Calu3 (cell line): ENCODE results near the gene SF3A2. TPM values are rescaled to one million over a fixed set of nuclear protein-coding genes. Genes with fewer than 3 reads are reported as not detected.
A peak's percentile ranks its signal among the peaks of the same experiment; 100 is the strongest.

ENCODE experiments used
- BruUV-seq: library from RNA; stranded (reverse); fragments of 400-500 nt; replicated peaks from 2 replicates; lab custom pipeline; 2021; lab: Mats Ljungman, UMichigan
- CTCF ChIA-PET: fragments of 300-600 bp; sonication (Branson Sonifier 250); formaldehyde crosslinking; loops from one replicate; lab custom pipeline; 2022; ENCODE audit warnings: antibody characterized with exemption; lab: Charles Lee
- DNase-seq: peaks from one replicate; pipeline ENCODE4 v3.0.0; 2022
- H3K27ac Mint-ChIP-seq: one replicate; pipeline ENCODE4 v1.8.0; 2022; ENCODE audit warnings: mixed read lengths; ENCODE audit not compliant: unreplicated experiment
- H3K27me3 Mint-ChIP-seq: one replicate; pipeline ENCODE4 v1.8.0; 2022; ENCODE audit warnings: mixed read lengths; ENCODE audit not compliant: unreplicated experiment
- H3K36me3 Mint-ChIP-seq: one replicate; pipeline ENCODE4 v1.8.0; 2022; ENCODE audit warnings: mild to moderate bottlenecking, moderate library complexity, mixed read lengths; ENCODE audit not compliant: insufficient read depth, unreplicated experiment
- H3K4me1 Mint-ChIP-seq: one replicate; pipeline ENCODE4 v1.8.0; 2022; ENCODE audit warnings: mild to moderate bottlenecking, low read depth, mixed read lengths; ENCODE audit not compliant: unreplicated experiment
- H3K4me3 Mint-ChIP-seq: one replicate; pipeline ENCODE4 v1.8.0; 2022; ENCODE audit warnings: mild to moderate bottlenecking, low read depth, moderate library complexity, mixed read lengths; ENCODE audit not compliant: unreplicated experiment
- H3K9me3 Mint-ChIP-seq: one replicate; pipeline ENCODE4 v1.8.0; 2022; ENCODE audit warnings: low read depth, mixed read lengths; ENCODE audit not compliant: unreplicated experiment
- intact Hi-C: fragments of 100-400 bp; cut with micrococcal nuclease; formaldehyde crosslinking; loops from one replicate; pipeline ENCODE4 v1.10.0; 2022; ENCODE audit not compliant: unreplicated experiment
- total RNA-seq: library from RNA; stranded (reverse); gene quantifications from 2 replicates; pipeline ENCODE4 v1.2.3, GENCODE V29; 2022
- TF ChIP-seq, protein P1 (sequence below): fragments of 200-600 bp; IDR thresholded peaks from one replicate; pipeline ENCODE4 v1.8.0; 2022; ENCODE audit warnings: antibody characterized with exemption; ENCODE audit not compliant: unreplicated experiment

SF3A2 gene
- total RNA-seq, 1 experiment from 2014 or later = 83.6 TPM

DNA sequence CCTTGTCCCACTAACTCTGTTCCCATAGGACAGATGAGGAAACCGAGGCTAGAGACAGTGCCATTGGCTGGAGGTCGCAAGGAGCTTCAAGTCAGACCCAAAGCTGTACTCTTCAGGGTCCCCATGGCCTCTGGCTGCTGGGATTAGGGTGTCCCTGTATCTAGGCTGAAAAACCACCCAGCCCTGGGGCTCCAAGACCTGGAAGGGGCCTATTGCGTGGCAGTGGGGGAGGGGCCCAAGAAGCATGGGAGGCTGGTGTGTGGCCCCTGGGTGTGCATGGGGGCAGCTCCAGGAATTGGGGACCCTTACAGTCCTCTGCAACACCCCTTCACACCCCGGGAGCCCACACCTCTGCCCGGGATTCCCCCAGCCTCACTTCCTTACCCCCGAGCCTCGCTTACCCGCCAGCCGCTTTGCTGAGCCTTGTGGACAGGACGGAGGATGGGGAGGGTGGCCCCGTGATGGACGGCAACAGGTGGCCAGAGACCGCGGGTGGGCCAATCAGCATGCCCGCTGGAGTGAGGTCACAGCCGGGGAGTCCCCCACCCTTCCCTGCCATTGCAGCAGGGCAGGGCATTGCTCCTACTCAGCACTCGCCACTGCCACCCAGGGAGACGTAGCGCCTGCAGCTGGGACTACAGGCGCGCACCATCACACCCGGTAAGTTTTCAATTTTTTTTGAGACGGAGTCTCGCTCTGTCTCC, 19.5 kb downstream of the SF3A2 start, which contains the start of gene JSRP1:
Gene JSRP1, minus strand, starts transcription at position 436 of the 704 bp plus-strand sequence. CDS start 1,103 bp downstream, outside the sequence.
- H3K36me3 Mint-ChIP-seq = peaks cover 6% of the 10 kb centered on the region
- TF ChIP-seq, protein P1, sequence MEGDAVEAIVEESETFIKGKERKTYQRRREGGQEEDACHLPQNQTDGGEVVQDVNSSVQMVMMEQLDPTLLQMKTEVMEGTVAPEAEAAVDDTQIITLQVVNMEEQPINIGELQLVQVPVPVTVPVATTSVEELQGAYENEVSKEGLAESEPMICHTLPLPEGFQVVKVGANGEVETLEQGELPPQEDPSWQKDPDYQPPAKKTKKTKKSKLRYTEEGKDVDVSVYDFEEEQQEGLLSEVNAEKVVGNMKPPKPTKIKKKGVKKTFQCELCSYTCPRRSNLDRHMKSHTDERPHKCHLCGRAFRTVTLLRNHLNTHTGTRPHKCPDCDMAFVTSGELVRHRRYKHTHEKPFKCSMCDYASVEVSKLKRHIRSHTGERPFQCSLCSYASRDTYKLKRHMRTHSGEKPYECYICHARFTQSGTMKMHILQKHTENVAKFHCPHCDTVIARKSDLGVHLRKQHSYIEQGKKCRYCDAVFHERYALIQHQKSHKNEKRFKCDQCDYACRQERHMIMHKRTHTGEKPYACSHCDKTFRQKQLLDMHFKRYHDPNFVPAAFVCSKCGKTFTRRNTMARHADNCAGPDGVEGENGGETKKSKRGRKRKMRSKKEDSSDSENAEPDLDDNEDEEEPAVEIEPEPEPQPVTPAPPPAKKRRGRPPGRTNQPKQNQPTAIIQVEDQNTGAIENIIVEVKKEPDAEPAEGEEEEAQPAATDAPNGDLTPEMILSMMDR = no peak
- H3K27me3 Mint-ChIP-seq = no peaks in the 10 kb centered on the region
- intact Hi-C loops = no loop called here
- CTCF ChIA-PET = no interaction called here
- no TSS peak for BruUV-seq
- no peak for DNase-seq
- no peaks in the 10 kb centered on the region for H3K9me3 Mint-ChIP-seq
- H3K4me1 Mint-ChIP-seq = no peaks in the 10 kb centered on the region
- no peak within 1 kb of the TSS for H3K4me3 Mint-ChIP-seq
- no peak within 1 kb of the TSS for H3K27ac Mint-ChIP-seq

DNA sequence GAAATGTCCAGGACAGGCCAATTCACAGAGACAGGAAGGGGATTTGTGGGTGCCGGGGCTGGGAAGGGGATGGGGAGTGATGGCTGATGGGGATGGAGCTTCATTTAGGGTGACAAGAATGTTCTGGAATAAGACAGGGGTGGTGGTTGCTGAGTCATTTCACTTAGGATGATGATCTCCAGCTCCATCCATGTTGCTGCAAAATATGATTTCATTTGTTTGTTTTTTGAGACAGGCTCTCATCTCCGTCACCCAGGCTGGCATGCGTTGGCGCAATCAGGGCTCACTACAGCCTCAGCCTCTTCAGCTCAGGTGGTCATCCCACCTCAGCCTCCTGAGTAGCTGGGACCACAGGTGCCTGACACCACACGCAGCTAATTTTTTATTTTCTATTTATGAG, 22.7 kb downstream of the SF3A2 start:
- Mint-ChIP-seq H3K27me3 (no peaks in the 10 kb centered on the region), H3K36me3 (no peaks in the 10 kb centered on the region), H3K27ac (no peak overlapping the region), H3K4me3 (no peak overlapping the region), H3K9me3 (no peaks in the 10 kb centered on the region), H3K4me1 (no peaks in the 10 kb centered on the region)
- intact Hi-C loops = no loop called here
- BruUV-seq = no TSS peak
- DNase-seq = no peak
- CTCF ChIA-PET = no interaction called here
- TF ChIP-seq, protein P1 = no peak

DNA sequence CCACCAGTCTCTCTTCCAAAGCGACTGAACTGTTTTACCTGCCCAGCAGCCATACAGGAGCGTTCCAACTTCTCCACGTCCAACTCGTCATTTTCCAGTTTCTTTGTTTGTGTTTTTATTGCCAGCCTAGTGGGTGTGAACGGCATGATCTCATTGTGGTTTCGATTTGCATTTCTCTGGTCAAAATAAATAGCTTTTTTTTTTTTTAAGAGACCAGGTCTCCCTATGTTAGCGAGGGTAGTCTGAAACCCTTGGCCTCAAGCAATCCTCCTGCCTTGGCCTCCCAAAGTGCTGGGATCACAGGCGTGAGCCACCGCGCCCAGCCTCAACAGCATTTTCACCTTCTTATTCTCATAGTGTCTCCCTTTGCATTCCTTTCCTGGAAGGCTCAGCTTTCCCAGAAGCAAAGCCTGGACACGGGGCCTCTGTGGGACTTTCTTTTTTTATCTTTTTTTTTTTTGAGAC, 23.7 kb downstream of the SF3A2 start:
- no peak overlapping the region for H3K27ac Mint-ChIP-seq
- CTCF ChIA-PET = no interaction called here
- intact Hi-C loops = no loop called here

DNA sequence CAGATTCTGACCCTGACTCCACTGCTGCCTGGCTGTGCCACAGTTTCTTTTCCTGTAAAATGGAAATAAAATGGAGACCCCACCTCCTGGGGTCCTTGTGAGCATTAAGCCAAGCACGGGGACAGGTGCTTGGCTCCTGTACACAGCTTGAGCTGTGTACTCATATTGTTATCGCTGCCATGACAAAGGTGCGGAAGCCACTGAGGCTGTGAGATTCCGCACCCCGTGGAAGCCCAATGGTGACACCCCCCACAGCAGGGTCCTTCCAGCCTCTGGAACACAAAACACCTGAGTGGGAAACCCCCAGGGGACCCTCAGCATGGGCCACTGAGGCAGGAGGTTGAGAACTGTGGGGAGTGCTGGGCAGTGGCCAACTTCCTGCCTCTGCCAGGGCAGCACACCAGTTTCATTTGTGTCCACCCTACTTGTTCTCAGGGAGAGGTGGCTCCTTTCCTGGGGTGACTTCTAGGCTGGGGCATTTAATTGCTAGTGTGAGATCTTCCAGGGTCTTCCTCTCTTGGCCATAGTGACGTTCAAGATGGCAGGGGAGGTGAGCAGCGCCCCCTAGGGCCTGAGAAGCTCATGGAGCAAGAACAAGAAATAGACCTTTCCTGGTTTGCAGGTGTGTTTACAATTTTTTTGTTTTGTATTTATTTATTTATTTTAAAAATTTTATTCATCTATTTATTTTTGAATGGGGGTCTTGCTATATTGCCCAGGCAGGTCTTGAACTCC, 25.0 kb downstream of the SF3A2 start:
- H3K27ac Mint-ChIP-seq = no peak overlapping the region
- intact Hi-C loops = no loop called here
- H3K4me1 Mint-ChIP-seq = peaks cover 3% of the 10 kb centered on the region
- no TSS peak for BruUV-seq
- H3K36me3 Mint-ChIP-seq = peaks cover 4% of the 10 kb centered on the region
- CTCF ChIA-PET = interaction anchor here (0.6 to 1.4 kb wide), 2 partner anchors 11 to 26 kb away, joined by 3 to 4 read pairs; no protein-coding TSS in a partner anchor
- DNase-seq = no peak
- no peak overlapping the region for H3K4me3 Mint-ChIP-seq
- no peaks in the 10 kb centered on the region for H3K27me3 Mint-ChIP-seq
- H3K9me3 Mint-ChIP-seq = no peaks in the 10 kb centered on the region
- TF ChIP-seq, protein P1 = peak; percentile 53

More for the DNA sequence above, 23.7 kb downstream of the SF3A2 start:
- Mint-ChIP-seq H3K4me1 (no peaks in the 10 kb centered on the region), H3K36me3 (no peaks in the 10 kb centered on the region), H3K27me3 (no peaks in the 10 kb centered on the region), H3K4me3 (no peak overlapping the region), H3K9me3 (no peaks in the 10 kb centered on the region)
- BruUV-seq = no TSS peak
- DNase-seq = no peak
- TF ChIP-seq, protein P1 = no peak
